ENCODE results near the gene MED8.
A peak's percentile ranks its signal among the peaks of the same experiment; 100 is the strongest.
"Not testable (repeated sequence)": the region's sequence is repeated elsewhere in the genome, so short reads cannot be mapped to it uniquely, and the experiment has no call there.

Gene MED8

GRCh38 chr1:43421976-43422750 lies 32.6 kb upstream of the MED8 start:
- no peak for DNase-seq

DNA sequence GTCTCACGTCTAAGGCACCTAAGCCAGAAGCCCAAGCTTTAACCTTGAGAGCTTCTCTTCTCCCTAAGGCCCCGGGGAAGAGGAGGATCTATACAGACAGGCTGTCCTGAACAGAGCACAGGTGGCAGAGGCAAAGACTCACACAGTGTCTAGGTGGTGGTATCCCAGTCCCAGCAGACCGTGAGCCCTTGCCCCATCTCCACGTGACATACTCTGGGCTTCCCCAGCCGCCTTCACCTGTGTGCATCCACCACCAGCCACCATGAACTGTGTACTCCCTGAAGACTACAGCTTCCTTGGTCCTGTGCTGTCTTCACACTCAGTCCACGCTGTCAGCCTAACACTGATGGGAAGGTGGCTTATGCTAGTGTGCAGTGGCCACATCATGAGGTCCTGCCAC lies 31.8 kb upstream of the MED8 start:
- no peak for DNase-seq

GRCh38 chr1:43420874-43421273 lies 31.3 kb upstream of the MED8 start:
- no peak for DNase-seq

- no peak for DNase-seq
Observed at GRCh38 chr1:43419627-43420425, 30.2 kb upstream of the MED8 start.

GRCh38 chr1:43418858-43419257 lies 29.3 kb upstream of the MED8 start:
- DNase-seq, result no peak

GRCh38 chr1:43415901-43416300 lies 26.3 kb upstream of the MED8 start:
- DNase-seq, result no peak

DNA sequence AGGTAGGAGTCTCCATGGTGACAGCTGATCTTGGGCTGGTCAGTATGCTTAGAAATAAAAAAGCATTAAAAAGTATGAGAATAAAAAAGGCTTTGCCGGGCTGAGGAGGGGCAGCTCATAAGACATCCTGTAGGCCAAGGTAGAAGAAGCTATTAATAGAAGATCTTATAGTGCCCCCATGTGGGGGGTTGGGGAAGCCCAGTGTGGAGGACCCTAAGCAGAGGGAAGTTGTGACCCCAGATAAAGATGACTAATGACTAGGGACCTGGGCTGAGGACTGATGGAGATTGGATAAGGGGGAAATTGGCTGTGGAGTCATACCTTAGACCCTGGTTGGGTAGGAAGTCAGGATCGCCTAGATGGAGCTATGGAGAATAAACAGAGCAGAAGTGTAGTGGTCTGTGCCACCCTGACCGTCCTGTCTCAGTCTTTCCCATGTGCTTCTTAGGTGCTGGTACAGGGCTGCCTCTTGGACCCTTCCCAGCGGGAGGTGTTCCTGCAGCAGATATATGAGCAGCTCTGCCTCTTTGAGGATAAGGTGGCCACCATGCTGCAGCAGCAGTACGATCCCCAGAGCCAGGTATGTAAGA lies 25.1 kb upstream of the MED8 start:
- DNase-seq, result peak; percentile 42 to 79 (median 52)

- DNase-seq, result not testable (repeated sequence)
Observed at GRCh38 chr1:43413426-43413825, 23.8 kb upstream of the MED8 start.

GRCh38 chr1:43410571-43410970 lies 21.0 kb upstream of the MED8 start:
- DNase-seq, result no peak

DNA sequence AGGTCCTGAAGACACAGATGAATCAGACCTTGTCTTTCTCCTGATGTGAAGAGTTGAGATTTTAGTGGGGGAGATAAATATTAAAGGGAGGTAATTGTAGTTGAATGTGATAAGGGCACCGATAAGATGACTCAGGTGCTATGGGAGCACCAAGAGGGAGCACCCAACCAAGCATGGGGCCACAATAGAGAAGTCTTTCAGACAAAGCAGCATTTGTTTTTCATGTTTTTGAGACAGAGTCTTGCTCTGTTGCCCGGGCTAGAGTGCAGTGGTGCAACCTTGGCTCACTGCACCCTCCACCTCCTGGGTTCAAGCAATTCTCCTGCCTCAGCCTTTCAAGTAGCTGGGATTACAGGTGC lies 16.3 kb upstream of the MED8 start:
- DNase-seq, result no peak

GRCh38 chr1:43405219-43405875 lies 15.7 kb upstream of the MED8 start:
- DNase-seq, result no peak

DNA sequence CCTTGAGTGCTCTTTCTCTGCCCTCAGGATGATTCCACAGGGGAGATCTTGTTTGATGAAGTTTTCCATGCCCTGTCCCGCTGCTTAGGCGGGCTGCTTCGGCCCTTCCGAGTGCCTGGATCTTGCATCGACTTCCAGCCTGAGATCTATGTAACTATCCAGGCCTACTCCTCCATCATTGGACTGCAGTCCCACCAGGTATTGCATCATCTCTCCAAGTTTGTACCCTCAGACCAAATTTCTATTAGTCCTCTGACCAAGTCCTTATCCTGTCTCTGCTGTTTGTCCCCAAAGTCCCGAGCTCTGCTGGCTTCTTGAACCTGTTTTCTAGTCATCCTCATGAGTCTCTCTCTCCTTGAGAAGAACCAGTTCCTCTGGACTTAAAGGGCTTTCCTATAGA lies 14.8 kb upstream of the MED8 start:
- DNase-seq, result no peak

DNA sequence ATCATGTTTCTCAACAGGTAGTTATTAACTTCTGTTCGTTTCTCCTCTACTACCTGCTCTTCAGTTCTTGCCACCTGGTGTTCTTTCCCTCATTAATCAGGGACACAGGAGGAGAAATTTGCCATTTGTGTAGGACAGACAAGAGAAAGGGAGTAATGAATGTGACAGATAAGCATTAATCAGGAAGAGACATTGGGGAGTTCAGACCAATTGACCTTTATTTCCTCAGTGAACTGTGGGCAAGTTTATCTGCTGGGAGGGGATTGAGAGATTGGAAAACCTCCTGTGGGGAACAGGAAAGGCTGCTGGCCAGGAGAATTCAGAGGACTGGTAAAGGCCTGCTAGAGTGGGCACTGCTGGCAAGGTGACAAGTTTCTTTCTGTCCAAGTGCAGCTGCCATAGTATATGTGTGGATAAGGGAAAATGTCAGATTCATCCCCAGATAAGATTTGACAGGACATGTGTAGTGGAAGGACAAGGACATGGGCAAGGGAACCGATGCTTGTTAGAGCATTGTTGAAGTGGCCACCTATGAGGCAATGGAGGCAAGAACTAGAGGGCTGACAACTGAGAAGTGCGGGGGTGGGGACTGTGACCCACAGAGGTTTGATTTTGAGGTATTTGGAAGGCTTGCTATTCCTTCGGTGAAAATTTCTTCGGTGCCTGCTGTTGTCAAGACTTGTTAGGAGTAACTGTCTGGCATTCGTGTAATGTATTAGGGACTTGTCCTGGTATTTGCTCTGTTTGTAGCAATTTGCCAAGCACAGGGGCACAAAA lies 12.7 kb upstream of the MED8 start:
- no peak for DNase-seq

GRCh38 chr1:43400441-43400840 lies 10.8 kb upstream of the MED8 start:
- DNase-seq, result not testable (repeated sequence)

GRCh38 chr1:43398227-43398626 lies 8.6 kb upstream of the MED8 start:
- no peak for DNase-seq

DNA sequence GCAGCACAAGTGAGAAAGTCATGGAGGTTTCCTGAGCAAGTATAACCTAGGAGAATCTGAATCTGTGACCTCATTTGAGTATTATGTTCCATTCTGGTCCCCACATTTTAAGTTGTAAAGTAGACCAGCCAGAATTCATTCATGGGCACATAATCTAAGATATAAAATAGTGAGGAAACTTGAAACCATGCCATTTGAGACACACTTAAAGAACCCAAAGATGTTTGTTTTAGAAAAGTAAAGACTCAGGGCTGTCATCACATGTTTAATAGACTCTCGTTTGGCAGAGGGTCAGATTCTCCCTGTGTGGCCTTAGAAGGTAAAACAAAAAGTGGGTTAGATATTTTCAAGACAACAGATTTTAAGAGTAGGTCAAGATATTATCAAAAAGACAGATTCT lies 6.5 kb upstream of the MED8 start:
- DNase-seq, result no peak

- DNase-seq, result no peak
Observed at GRCh38 chr1:43395523-43395922, 5.9 kb upstream of the MED8 start.

- DNase-seq, result no peak
Observed at GRCh38 chr1:43392702-43393101, 3.1 kb upstream of the MED8 start.

DNA sequence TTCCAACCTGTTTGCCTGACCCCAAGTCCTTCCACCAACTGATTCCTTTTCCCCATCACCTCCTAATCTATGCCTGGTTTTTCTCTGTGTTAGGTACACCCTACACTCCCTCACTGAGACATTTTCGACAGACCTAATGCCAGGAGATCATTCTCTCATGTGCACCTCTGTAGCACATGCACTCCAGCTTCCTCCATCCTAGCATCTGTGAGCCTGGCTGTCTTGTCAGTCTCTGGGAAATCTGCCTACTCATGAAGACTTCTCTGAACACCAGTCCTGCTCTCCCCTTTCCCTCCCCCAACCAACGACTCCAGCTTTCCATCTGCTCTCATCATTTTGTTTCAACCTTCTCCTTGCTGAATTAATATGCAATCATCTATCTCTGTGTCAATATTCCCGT lies 987 bp downstream of the MED8 start:
- no peak for DNase-seq

DNA sequence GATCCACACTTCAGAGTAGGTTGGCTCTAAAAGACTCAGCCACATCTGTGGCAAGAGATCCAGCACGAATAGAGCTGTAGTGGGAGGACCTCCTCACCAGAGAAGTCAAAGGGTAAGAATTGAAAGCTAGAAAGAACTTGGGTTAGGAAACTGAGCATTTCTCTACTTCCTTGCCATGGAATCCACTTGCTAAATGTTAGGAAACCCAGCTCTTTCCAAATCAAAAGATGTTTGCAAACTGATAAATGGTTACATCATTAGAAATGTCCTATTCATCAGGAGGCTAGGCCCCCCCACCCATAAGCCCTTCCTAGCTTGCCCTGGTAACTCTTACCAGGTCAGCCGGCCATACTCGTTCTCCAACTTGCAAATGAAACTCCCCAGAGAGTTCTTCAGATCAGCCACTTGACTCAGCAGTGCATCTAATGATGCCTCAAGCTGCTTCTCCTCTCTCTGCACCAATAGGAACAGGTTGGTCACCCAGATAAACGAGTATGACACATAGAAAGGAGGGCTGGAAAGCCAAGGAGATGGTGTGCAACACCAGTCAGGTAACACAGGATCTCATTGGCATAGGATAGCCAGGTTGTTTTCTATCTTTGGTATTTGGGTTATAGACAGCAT lies 1.5 kb downstream of the MED8 start:
- no peak for DNase-seq

- no peak for DNase-seq
Observed at GRCh38 chr1:43386676-43387075, 2.9 kb downstream of the MED8 start.

DNA sequence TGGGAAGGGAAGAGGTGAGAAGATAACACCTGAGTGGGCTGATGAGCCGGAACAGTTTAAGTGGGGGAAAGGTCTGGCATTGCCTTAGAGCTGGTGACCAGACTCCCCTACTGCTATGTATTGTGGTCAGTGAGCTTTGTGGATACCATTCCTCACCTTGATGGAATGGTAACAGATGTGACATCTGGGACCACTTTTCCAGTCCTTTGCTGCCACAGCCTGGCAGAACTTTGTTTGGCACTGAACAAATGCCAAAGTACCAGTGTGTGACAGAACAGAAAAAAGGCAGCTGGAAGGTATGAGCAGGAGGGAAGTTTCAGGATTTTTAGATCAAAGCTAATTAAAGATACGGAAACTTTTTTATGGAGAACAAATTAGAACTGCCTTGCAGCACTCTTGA lies 6.2 kb downstream of the MED8 start:
- no peak for DNase-seq
